CD4-positive, alpha-beta T cell (primary cell): Measurements from ENCODE around the gene TIMM50. TPM values are rescaled to one million over a fixed set of nuclear protein-coding genes. Genes with fewer than 3 reads are reported as not detected.

ENCODE experiments used
- ATAC-seq: fragments of 200-7000 bp; cut with Tn5 transposase; one replicate; pipeline ENCODE4 v1.10.0; 2022; ENCODE audit warnings: mild to moderate bottlenecking; ENCODE audit not compliant: poor library complexity
- CTCF ChIA-PET: fragments of 350-600 bp; sonication (Branson Sonifier 250); formaldehyde crosslinking; loops from one replicate; lab custom pipeline; 2021; ENCODE audit warnings: antibody characterized with exemption, inconsistent platforms; lab: Charles Lee
- POLR2A ChIA-PET: fragments of 350-600 bp; sonication (Branson Sonifier 250); formaldehyde crosslinking; loops from one replicate; lab custom pipeline; 2021; ENCODE audit warnings: antibody characterized with exemption, inconsistent platforms; lab: Charles Lee
- DNase-seq, 14 experiments: peaks; one replicate each; pipeline ENCODE4 v3.0.0-alpha.2; 2013 to 2020; ENCODE audit warnings: mixed read lengths in 2 of 14
- H3K27ac ChIP-seq, 2 donors: one replicate each; pipeline versions ENCODE4 v1.5.1 to v1.7.0; 2013; ENCODE audit warnings: low read length in 2 of 2, low read depth in 1 of 2, mild to moderate bottlenecking in 1 of 2
- H3K27me3 ChIP-seq, 2 experiments: 1 replicate in 1 of 2; 2 replicates in 1 of 2; pipeline versions ENCODE4 v1.6.1 to v1.7.0; 2013; ENCODE audit warnings: low read length in 2 of 2, control low read depth in 1 of 2, mild to moderate bottlenecking in 1 of 2, moderate library complexity in 1 of 2; ENCODE audit not compliant: insufficient read depth in 2 of 2, control insufficient read depth in 1 of 2
- H3K36me3 ChIP-seq: one replicate; pipeline ENCODE4 v1.6.1; 2013; ENCODE audit warnings: low read length, control low read depth; ENCODE audit not compliant: insufficient read depth
- H3K4me1 ChIP-seq: one replicate; pipeline ENCODE4 v1.6.1; 2013; ENCODE audit warnings: low read length, control low read depth; ENCODE audit not compliant: insufficient read depth
- H3K4me3 ChIP-seq: one replicate; pipeline ENCODE4 v1.5.1; 2013; ENCODE audit warnings: mild to moderate bottlenecking, low read length, moderate library complexity
- H3K9me3 ChIP-seq, 2 experiments: 1 replicate in 1 of 2; 2 replicates in 1 of 2; pipeline versions ENCODE4 v1.6.1 to v1.7.0; 2013; ENCODE audit warnings: low read length in 2 of 2, mild to moderate bottlenecking in 2 of 2, control low read depth in 1 of 2, moderate library complexity in 1 of 2; ENCODE audit not compliant: control insufficient read depth in 1 of 2, insufficient read depth in 1 of 2
- H3K27ac Mint-ChIP-seq: one replicate; pipeline ENCODE4 v1.8.0; 2020; ENCODE audit warnings: mixed read lengths
- H3K27me3 Mint-ChIP-seq: one replicate; pipeline ENCODE4 v1.8.0; 2021; ENCODE audit warnings: mixed read lengths
- H3K36me3 Mint-ChIP-seq: one replicate; pipeline ENCODE4 v1.8.0; 2021; ENCODE audit warnings: low read depth, mixed read lengths
- H3K4me1 Mint-ChIP-seq: one replicate; pipeline ENCODE4 v1.8.0; 2021; ENCODE audit warnings: low read depth, mixed read lengths
- H3K4me3 Mint-ChIP-seq: one replicate; pipeline ENCODE4 v1.8.0; 2020; ENCODE audit warnings: mild to moderate bottlenecking, mixed read lengths
- H3K9me3 Mint-ChIP-seq: one replicate; pipeline ENCODE4 v1.8.0; 2020; ENCODE audit warnings: mixed read lengths
- intact Hi-C, 2 experiments: fragments of 100-400 bp; cut with DNase I in 1 of 2; cut with micrococcal nuclease in 1 of 2; formaldehyde crosslinking; loops; one replicate each; pipeline versions ENCODE4 v1.15.1 to v1.9.0; 2023 to 2025; cut with DNase I, micrococcal nuclease
- total RNA-seq, 174 experiments: library from RNA in 2 of 174; stranded (reverse) in 2 of 174; gene quantifications; one replicate each; pipeline ENCODE4 v1.2.3 and lab custom pipeline; 2021 to 2026
- TF ChIP-seq, protein P1 (sequence below): fragments of 200-600 bp; IDR thresholded peaks from one replicate; pipeline ENCODE4 v1.8.0; 2022; ENCODE audit warnings: antibody characterized with exemption, mild to moderate bottlenecking

The TIMM50 gene
- total RNA-seq, 2 experiments from 2014 or later: 38.3 to 43.4 TPM

DNA sequence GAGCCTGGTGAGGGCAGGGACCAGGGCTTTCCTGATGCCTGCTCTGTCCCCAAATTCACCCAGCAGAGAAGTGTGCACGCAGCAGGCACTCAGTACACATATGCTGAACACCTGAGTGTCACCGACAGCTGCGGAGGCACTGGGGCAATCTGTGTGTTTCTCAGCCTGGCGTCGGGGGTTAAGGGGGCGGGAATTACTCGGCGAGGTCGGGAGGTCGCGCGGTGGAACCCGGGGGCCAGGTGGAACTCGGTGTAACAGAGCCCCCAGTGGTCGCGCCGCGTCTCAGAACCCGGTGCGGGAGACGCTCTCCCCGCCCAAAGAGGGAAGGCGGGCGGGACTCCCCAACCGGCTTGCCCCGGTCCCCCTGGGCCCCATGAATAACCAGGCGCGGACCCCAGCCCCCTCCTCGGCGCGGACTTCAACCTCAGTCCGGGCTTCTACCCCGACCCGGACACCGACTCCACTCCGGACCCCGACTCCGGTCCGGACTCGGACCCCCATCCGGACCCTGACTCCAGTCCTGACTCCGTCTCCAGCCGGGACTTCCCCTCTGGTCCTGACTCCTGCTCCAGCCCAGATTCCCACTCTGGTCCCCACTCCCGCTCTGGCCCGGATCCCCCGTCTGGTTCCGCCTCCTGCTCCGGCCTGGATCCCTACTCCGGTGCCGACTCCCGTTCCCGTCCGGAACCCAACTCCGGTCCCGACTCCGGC is 34.4 kb downstream of the TIMM50 start, which contains the start of gene SELENOV:
SELENOV (plus strand) TSS at position 300 of the 711 bp plus-strand sequence; CDS start at position 374, 74 bp downstream.
- Histone ChIP-seq H3K36me3 (no peaks in the 10 kb centered on the region), H3K4me3 (peak within 1 kb of the TSS; percentile 45)
- CTCF ChIA-PET: interaction anchor here (1.3 to 4.1 kb wide), 2 partner anchors 12 to 17 kb away, joined by 4 to 18 read pairs; partner anchors contain the start of gene EID2B

DNA sequence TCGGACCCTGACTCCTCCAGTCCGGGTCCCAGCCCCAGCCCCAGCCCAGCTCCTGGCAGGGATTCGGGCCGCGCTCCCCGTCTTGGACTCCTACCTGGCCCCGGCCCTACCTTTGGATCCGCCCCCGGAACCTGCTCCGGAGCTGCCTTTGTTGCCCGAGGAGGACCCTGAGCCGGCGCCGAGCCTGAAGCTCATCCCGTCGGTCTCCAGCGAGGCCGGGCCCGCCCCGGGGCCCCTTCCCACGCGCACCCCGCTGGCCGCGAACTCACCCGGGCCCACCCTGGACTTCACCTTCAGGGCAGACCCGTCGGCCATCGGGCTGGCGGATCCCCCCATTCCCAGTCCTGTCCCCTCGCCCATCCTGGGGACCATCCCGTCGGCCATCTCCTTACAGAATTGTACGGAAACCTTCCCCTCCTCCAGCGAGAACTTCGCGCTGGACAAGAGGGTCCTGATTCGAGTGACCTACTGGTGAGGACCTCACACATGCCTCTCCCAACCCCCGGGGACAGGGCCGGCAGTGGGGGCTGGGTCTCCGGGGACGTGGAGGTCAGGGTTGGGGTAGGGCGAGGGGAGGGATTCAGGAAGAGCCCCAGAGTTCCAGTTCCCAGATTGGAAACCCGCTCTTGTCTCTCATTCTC is 35.0 kb downstream of the TIMM50 start:
- Histone ChIP-seq H3K9me3 (peaks cover 0 to 20% of the 10 kb centered on the region in 2 experiments), H3K4me3 (peak overlapping the region; percentile 45), H3K27me3 (peaks cover 41 to 45% of the 10 kb centered on the region in 2 experiments), H3K4me1 (peaks cover 19% of the 10 kb centered on the region), H3K27ac (no peak overlapping the region), H3K36me3 (no peaks in the 10 kb centered on the region)
- no peaks in the 10 kb centered on the region for H3K9me3 Mint-ChIP-seq
- peaks cover 19% of the 10 kb centered on the region for H3K4me1 Mint-ChIP-seq
- DNase-seq: peak in 3 of 14 experiments; percentile 39 to 41 (median 40)
- H3K27ac Mint-ChIP-seq: no peak overlapping the region
- TF ChIP-seq, protein P1, sequence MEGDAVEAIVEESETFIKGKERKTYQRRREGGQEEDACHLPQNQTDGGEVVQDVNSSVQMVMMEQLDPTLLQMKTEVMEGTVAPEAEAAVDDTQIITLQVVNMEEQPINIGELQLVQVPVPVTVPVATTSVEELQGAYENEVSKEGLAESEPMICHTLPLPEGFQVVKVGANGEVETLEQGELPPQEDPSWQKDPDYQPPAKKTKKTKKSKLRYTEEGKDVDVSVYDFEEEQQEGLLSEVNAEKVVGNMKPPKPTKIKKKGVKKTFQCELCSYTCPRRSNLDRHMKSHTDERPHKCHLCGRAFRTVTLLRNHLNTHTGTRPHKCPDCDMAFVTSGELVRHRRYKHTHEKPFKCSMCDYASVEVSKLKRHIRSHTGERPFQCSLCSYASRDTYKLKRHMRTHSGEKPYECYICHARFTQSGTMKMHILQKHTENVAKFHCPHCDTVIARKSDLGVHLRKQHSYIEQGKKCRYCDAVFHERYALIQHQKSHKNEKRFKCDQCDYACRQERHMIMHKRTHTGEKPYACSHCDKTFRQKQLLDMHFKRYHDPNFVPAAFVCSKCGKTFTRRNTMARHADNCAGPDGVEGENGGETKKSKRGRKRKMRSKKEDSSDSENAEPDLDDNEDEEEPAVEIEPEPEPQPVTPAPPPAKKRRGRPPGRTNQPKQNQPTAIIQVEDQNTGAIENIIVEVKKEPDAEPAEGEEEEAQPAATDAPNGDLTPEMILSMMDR: no peak
- ATAC-seq: peak; percentile 62
- peak overlapping the region; percentile 81 for H3K4me3 Mint-ChIP-seq
- no peaks in the 10 kb centered on the region for H3K36me3 Mint-ChIP-seq
- ChIA-PET CTCF (interaction anchor here (1.3 to 4.1 kb wide), 2 partner anchors 13 to 17 kb away, joined by 4 to 18 read pairs; partner anchors contain the start of gene EID2B), POLR2A (interaction anchor here (1.0 to 1.1 kb wide), 2 partner anchors 17 to 70 kb away, joined by 3 read pairs; partner anchors contain the start of genes EID2B and SUPT5H)
- peaks cover 61% of the 10 kb centered on the region for H3K27me3 Mint-ChIP-seq
- intact Hi-C loops: no loop called here

More for the DNA sequence above, 34.4 kb downstream of the TIMM50 start, which contains the start of gene SELENOV:
- H3K36me3 Mint-ChIP-seq: no peaks in the 10 kb centered on the region
- peak in 4 of 14 experiments; percentile 36 to 53 (median 40) for DNase-seq
- POLR2A ChIA-PET: interaction anchor here (1.1 kb wide), 1 partner anchor 17 kb away, joined by 3 read pairs; the partner anchor contains the start of gene EID2B
- TF ChIP-seq, protein P1: peak; percentile 20
- no peak within 1 kb of the TSS for H3K27ac Mint-ChIP-seq
- H3K4me1 Mint-ChIP-seq: peaks cover 19% of the 10 kb centered on the region
- peak; percentile 61 for ATAC-seq
- peaks cover 61% of the 10 kb centered on the region for H3K27me3 Mint-ChIP-seq
- intact Hi-C loops: no loop called here
- H3K27me3 ChIP-seq: peaks cover 41 to 45% of the 10 kb centered on the region in 2 experiments
- H3K9me3 Mint-ChIP-seq: no peaks in the 10 kb centered on the region
- no peak within 1 kb of the TSS for H3K27ac ChIP-seq
- peak within 1 kb of the TSS; percentile 81 for H3K4me3 Mint-ChIP-seq
- peaks cover 0 to 20% of the 10 kb centered on the region in 2 experiments for H3K9me3 ChIP-seq
- H3K4me1 ChIP-seq: peaks cover 19% of the 10 kb centered on the region

DNA sequence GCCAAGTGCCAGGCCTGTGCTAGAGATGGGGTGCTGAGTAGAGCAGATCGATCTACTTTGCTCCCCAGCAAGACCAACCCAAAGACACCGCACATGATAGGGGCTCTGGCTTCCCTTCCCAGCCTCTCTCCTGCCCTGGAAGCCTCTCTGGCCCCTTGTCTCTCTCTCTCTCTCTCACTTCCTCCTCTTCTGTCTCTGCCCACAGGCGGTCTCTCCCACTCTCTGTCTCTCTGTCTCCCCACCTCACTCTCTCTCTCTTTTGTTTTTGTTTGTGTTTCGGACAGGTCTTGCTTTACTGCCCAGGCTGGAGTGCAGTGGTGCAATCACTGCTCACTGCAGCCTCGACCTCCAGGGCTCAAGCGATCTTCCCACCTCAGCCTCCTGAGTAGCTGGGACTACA is 35.6 kb downstream of the TIMM50 start:
- Mint-ChIP-seq H3K9me3 (no peaks in the 10 kb centered on the region), H3K27ac (no peak overlapping the region), H3K4me1 (peaks cover 19% of the 10 kb centered on the region), H3K36me3 (no peaks in the 10 kb centered on the region), H3K27me3 (peaks cover 60% of the 10 kb centered on the region), H3K4me3 (peak overlapping the region; percentile 81)
- ChIA-PET POLR2A (interaction anchor here (1.0 kb wide), 1 partner anchor 71 kb away, joined by 3 read pairs; the partner anchor contains the start of gene SUPT5H), CTCF (interaction anchor here (4.1 kb wide), 1 partner anchor 13 kb away, joined by 18 read pairs; no protein-coding TSS in a partner anchor)
- H3K4me1 ChIP-seq: peaks cover 19% of the 10 kb centered on the region
- peaks cover 0 to 20% of the 10 kb centered on the region in 2 experiments for H3K9me3 ChIP-seq
- TF ChIP-seq, protein P1: no peak
- intact Hi-C loops: no loop called here
- H3K27ac ChIP-seq: no peak overlapping the region
- DNase-seq (no peak), ATAC-seq (no peak)
- H3K36me3 ChIP-seq: no peaks in the 10 kb centered on the region
- peaks cover 41 to 45% of the 10 kb centered on the region in 2 experiments for H3K27me3 ChIP-seq
- H3K4me3 ChIP-seq: no peak overlapping the region
